Stimulated activated CD4-positive, alpha-beta T cell treated with anti-CD3 and anti-CD28 coated beads, Interleukin-1b, Interleukin-23, amount 100 ng/mL, for 1 hour (primary cell): ENCODE results near the gene FCGR2B.
A peak's percentile ranks its signal among the peaks of the same experiment; 100 is the strongest.
"Not testable (repeated sequence)": the region's sequence is repeated elsewhere in the genome, so short reads cannot be mapped to it uniquely, and the experiment has no call there.

Source experiments
- DNase-seq, 2 donors: peaks; one replicate each; pipeline ENCODE4 v3.0.0-alpha.2; 2020; ENCODE audit warnings: low read depth in 2 of 2

Gene FCGR2B

GRCh38 chr1:161662684-161663339 lies at the start of gene FCGR2B:
Gene FCGR2B, plus strand, starts transcription at chr1:161663143. Its CDS starts 99 bp downstream, at chr1:161663242.
- DNase-seq = not testable (repeated sequence)

DNA sequence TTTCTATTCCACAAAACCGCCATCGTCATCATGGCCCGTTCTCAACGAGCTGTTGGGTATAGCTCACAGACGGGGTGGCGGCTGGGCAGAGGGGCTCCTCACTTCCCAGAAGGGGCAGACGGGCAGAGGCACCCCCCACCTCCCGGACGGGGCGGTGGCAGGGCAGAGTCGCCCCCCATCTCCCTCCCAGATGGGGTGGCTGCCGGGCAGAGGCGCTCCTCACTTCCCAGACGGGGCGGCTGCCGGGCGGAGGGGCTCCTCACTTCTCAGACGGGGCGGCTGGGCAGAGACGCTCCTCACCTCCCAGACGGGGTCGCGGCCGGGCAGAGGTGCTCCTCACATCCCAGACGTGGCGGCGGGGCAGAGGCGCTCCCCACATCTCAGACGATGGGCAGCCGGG lies 46.5 kb upstream of the FCGR2B start:
- DNase-seq = not testable (repeated sequence)

- not testable (repeated sequence) for DNase-seq
Measured at GRCh38 chr1:161618517-161618916, 44.4 kb upstream of the FCGR2B start.

DNA sequence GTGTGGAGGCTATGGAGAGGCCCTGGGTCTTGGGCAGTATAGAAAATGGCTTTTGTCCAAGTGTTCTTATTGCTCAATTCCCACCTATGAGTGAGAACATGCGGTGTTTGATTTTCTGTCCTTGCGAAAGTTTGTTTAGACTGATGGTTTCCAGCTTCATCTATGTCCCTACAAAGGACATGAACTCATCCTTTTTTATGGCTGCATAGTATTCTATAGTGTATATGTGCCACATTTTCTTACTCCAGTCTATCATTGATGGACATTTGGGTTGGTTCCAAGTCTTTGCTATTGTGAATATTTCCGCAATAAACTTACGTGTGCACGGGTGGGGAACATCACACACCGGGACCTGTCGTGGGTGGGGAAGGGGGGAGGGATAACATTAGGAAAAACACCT lies 42.5 kb upstream of the FCGR2B start:
- DNase-seq = not testable (repeated sequence)

DNA sequence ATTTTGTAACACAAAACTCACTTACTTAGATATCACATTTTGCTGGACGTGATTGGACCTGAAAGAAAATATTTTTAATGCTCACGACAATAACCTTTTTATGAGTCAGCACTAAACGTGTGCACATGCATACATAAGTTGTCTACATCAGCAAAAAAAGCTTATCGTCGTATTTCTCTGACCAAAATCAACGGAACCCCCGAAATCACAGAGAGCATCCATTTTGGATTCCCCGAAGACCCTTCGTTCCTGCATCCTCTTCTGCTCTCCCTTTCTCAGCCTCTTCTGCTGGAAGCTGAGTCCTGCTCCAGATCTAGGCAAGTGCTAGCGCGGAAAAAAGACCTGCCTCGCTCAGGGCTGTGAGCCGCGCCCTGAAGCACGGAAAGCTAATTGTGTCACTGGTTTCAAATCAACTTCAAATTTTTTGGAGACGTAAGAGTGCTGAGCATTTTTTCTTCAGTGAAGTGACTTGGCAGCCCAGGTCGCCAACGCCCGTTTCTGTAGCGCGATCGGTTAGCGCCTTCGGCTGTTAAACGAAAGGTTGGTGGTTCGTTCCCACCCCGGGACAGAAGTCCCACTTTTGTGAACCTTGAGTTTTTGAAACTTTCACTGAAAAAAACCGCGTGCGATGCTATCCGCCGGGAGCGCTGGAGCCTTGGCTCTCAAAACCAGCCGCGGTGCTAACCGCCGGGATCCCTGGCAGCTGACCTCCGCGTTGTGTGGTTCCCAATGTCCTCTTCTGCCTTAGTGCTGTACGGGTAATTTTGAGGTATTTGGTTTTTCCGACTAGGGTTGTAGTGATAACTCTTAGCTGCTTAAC lies 41.6 kb upstream of the FCGR2B start:
- DNase-seq = peak; percentile 56 to 88

DNA sequence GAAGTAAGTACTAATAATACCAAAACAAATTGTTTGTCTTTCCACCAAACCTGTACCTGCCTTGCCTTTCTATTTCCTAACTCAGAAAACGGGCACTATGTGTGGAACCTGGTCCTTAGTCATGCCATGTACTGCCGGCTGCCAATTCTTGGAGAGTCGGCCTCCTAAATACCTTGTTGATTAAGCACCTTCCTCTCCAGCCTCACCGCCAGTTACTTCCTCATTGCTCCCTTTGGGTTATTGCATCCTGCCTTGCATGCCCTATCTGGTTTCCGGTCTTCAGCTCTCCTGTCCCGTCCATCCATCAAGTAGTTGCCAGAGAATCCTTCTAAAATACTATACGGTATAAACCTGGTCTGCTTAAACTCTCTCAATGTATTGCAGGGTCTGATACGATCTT lies 40.9 kb upstream of the FCGR2B start:
- DNase-seq = not testable (repeated sequence)

- not testable (repeated sequence) for DNase-seq
Measured at GRCh38 chr1:161623401-161624051, 39.4 kb upstream of the FCGR2B start.

GRCh38 chr1:161624605-161625004 lies 38.3 kb upstream of the FCGR2B start:
- DNase-seq = not testable (repeated sequence)

GRCh38 chr1:161626445-161627146 lies 36.3 kb upstream of the FCGR2B start:
- not testable (repeated sequence) for DNase-seq

GRCh38 chr1:161630128-161630742 lies 32.7 kb upstream of the FCGR2B start:
- not testable (repeated sequence) for DNase-seq

GRCh38 chr1:161631076-161631475 lies 31.9 kb upstream of the FCGR2B start, which contains the start of gene FCGR3B:
Gene FCGR3B, minus strand, starts transcription at chr1:161631176. Its CDS starts 82 bp downstream, at chr1:161631094.
- DNase-seq = no peak

- DNase-seq = not testable (repeated sequence)
Measured at GRCh38 chr1:161634993-161635392, 27.9 kb upstream of the FCGR2B start.

DNA sequence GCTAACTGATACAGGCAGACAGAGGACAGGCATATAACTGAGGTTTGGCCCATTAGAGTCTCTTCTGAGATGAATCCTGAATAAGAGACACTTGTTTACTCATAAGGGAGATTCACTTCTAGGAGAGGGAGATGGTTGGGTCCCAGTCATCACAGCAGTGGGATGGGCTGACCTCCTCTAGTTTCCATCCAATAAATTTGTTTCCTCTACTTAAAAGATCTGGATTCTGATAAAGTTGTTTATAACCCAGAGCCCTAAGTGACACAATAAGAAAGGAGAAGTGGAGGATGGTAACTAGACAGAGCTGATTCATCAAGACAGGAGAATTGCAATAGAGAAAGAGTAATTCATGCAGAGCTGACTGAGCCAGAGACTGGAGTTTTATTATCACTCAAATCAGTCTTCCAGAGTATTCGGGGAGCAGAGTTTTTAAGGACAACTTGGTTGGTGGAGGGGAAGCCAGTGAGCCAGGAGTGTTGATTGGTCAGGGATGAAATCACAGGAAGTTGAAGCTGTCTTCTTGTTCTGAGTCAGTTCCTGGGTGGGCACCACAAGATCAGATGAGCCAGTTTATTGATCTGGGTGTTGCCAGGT lies 26.7 kb upstream of the FCGR2B start:
- DNase-seq = not testable (repeated sequence)

DNA sequence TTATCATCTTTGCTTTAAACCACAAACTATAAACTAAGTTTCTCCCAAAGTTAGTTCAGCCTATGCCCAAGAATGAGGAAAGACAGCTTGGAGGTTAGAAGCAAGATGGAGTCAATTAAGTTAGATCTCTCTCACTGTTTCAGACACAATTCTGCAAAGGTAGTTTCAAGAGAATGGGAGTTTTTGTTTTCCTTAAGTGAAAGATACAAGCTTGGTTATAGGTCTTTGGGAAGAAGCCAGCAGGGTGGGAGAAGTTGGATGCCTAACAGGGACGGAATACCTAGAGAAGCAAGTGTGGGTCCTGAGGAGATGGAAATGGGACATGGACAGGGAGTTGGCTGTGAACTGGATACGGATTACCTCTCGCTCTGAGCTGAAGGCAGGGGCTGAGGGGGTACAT lies 26.0 kb upstream of the FCGR2B start:
- DNase-seq = not testable (repeated sequence)

DNA sequence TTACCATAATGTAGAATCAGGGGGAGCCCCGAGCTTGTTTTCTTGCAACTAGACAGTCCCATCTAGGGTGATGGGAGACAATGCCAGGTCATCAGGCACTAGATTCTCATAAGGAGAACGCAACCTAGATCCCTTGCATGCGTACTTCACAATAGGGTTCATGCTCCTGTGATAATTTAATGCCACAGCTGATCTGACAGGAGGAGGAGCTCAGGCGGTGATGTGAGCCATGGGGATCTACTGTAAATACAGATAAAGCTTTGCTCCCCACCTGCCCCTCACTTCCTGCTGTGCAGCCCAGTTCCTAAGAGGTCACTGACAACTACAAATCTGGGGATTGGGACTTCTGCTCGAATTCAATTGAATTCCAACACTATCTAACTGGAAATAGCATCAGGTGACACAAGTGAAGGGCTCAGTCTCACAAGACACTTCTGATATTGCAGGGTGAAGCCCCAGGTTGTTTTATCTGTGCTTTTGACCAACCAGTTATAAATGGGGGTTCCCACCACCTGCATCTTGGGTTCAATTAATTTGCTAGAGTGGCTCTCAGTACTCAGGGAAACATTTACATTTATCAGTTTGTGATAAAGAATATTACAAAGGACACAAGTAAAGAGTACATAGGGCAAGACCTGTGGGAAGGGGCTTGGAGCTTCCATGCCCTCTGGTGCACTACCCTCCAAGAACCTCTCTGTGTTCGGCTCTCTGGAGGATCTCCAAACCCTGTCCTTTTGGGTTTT lies 24.5 kb upstream of the FCGR2B start:
- not testable (repeated sequence) for DNase-seq

GRCh38 chr1:161639203-161639602 lies 23.7 kb upstream of the FCGR2B start:
- DNase-seq = not testable (repeated sequence)

DNA sequence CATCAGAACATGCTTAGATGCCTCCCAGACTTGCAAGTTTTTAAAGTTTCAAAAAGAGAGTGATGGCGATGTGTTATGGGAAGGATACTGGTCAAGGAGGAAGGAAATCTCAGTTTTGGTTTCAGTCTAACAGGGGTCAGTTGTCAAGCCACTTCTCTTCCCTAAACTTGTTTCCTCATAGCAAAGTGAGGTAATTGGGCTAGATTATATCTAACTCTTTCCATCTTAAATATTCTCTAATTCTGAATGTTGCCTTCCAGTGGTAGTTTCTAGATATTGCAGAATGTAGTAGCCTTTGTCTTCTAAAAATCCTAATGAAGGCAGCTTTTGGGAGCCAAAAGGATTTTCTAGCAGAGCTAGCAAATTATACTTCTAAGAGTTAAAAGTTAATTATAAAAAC lies 20.2 kb upstream of the FCGR2B start:
- not testable (repeated sequence) for DNase-seq

DNA sequence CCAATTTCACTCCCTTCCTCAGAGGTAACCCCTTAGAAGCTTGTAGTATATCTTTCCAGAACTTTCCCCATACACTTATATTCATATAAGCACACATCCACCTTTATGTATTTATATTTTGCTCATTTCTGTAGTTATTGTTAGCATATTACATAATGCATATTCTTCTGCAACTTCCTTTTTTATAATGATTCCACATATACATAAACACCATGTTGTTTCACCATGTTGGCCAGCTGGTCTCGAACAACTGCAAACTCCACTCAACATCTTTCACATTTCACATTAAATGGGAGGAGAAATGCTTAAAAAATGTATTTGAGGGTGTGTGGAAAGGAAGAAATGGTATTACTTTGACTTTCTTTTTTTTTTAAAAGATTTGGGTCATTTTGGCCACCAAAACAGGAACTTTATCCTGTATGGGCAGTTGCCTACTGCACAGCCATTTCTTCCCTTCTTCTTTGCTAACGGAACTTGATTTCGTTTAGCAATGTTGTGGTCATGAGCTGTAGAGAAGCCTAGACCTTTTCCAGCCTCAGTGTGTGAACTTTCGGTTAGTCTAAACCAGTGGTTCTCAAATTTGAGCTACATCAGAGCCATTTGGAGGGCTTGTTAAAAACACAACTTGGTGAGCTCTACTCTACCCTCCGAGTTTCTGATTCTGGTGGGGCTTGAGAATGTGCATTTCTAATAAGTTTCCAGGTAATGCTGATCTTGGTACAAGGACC lies 19.3 kb upstream of the FCGR2B start:
- DNase-seq = not testable (repeated sequence)

DNA sequence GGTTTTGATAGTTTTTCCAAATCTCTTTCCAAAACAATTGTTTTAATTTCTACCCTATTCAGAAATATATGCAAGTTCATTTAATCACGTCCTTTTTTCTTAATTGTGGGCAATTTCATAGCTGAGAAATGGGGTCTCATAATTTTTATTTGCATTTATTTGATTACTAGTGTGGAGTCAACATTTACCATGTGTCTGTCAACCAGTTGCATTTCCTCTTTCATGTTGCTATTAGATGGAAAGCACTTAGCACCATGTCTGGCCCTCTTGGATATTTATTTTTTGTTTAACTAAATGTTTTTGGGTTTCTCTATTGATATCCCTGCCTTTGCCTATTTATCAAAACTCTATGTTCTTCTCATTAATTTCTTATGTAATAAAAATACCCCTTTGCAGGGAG lies 18.1 kb upstream of the FCGR2B start:
- DNase-seq = not testable (repeated sequence)
